GM21423 (cell line): ENCODE results near the gene CTU2.
"Not testable (repeated sequence)": the region's sequence is repeated elsewhere in the genome, so short reads cannot be mapped to it uniquely, and the experiment has no call there.

Experiments used
- ATAC-seq: cut with Tn5 transposase; IDR thresholded peaks from one replicate; pipeline ENCODE4 v1.9.1; 2021; ENCODE audit warnings: mild to moderate bottlenecking, moderate library complexity; ENCODE audit not compliant: unreplicated experiment

Gene CTU2

DNA sequence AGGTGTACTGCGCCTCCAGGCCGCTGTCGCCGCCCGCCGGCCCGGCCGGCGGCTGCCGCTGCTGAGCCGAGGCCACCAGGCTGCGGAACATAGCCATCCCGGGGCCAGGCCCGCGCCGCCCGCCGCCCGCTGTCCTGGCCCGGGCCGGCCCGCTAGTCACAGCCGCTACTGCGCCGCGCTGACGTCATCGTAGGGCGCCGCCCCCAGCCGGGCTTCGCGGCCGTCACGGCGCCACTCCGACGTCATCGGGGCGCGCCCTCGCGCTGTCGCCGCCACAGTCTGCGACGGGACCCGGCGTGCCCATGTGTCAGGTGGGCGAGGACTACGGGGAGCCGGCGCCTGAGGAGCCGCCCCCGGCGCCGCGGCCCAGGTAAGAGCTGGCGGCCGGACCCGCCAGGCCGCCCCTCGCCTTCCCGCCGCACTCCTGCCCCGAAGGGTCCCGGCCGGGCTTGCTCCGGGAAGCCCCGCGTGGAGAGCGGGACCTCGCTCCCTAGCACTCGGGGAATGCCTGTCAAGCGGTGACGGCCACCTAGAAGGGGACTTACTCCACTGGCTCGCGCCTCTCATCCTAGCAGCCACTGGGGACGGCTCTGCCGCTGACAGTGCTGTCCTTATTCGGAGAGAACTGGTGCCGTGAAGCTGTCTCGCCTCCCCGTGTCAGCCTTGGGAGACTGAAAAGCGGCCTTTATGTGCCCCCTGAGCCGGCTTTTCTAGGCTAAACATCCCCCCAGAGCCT lies at the start of gene CTU2, which contains the start of gene RNF166:
CTU2 (plus strand) TSS at position 275 of the 736 bp plus-strand sequence; CDS start at position 303, 28 bp downstream.
RNF166 (minus strand) TSS at position 180 of the 736 bp plus-strand sequence; CDS start at position 97, 83 bp downstream.
- ATAC-seq = peak; percentile 64

DNA sequence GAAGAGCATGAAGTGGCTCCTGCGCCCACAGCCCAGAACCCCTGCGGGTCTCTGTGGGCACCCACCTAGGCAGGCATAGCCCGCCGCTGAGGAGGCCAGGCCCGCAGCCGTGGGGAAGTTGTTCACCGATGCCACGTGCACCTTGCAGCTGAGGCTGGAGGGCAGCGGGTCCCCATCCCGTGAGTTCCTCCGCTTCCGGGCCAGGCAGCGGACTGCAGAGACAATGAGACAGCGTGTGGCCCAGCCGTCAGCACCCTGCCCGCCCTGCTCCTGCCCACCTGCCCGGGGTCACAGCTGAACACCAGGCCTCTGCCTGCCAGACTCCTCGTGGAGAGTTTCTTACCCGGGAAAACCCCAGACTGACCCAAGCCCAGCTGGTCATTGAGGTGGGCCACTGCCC lies 48.9 kb upstream of the CTU2 start:
- no peak for ATAC-seq

DNA sequence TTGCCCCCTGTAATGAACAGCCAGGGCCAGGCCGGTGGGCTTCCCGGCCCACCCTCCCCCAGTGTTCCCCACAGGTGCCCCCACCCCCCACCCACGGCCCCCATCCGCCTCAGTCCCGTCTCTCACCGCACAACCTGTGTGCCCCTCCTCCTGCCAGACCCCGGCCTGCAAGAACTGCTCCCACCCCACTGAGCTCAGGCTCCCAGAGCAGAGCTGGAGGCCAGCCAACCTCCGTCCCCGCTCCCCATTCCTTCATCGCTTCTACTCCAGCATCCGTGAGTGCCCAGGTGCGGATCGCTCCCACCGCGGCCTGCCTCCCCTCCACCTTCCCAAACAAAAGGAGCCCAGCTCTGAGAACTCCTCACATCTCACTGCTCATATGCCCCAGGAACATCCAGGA lies 47.6 kb upstream of the CTU2 start:
- no peak for ATAC-seq

DNA sequence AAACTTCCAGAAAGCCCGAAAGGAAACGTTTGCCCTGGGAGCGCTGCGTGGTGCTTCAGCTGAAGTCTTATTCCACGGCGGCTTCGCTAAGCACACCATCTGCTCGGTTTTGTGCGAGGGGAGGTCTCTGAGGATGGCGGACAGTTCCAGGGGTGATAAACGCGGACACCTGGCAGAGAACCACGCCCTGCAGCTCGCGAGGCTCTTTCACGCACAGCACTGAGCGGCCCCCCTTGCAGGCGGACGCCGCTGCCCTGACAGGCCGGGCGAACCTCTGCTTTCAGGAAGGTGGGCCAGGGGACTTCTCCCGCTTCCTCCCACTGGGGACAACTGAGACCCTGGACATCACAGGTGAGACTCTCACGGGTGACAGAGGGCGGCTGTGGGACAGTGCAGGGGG lies 47.1 kb upstream of the CTU2 start:
- no peak for ATAC-seq

DNA sequence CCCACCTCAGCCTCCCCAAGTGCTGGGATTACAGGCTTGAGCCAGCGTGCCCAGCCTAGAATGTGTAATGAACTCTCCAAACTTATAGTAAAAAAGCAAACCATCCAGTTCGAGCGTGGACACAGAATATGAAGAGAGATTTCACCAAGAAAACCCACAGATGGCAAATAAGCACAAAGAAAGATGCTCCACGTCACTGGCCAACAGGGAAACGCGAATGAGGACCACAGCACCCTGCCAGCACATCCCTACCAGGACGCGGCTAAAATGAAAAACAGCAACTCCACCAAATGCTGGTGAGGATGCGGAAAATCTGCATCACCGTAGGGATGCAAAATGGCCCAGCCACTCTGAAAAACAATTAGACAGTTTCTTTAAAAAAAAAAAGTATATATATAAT lies 44.8 kb upstream of the CTU2 start:
- no peak for ATAC-seq

DNA sequence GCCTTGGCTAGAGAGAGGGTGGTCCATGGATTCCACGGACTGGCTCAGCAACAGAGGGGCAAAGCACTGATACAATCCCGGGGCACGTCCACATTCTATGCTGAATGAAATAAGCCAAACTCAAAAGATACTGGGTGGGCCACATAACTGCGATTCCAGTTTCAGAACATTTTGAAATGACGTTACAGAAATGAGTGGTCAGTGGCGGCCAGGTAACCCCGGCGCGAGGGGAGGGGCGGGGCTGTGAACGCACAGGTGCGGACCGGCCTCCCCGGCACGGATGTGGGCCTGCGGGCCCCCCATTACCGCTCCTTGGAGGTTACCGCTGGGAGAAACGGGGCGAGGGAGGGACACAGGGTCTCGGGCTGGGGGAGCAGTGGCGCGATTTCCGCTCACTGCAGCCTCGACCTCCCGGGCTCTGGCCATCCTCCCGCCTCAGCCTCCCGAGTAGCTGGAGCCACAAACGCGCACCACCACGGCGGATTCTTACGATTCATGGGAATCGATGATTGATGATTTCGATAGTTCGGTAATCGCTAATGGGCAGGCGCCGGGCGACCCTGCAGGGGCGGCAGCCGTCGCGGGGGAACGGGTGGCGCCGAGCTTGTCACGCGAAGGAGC lies 44.0 kb upstream of the CTU2 start:
- peak; percentile 4 for ATAC-seq

DNA sequence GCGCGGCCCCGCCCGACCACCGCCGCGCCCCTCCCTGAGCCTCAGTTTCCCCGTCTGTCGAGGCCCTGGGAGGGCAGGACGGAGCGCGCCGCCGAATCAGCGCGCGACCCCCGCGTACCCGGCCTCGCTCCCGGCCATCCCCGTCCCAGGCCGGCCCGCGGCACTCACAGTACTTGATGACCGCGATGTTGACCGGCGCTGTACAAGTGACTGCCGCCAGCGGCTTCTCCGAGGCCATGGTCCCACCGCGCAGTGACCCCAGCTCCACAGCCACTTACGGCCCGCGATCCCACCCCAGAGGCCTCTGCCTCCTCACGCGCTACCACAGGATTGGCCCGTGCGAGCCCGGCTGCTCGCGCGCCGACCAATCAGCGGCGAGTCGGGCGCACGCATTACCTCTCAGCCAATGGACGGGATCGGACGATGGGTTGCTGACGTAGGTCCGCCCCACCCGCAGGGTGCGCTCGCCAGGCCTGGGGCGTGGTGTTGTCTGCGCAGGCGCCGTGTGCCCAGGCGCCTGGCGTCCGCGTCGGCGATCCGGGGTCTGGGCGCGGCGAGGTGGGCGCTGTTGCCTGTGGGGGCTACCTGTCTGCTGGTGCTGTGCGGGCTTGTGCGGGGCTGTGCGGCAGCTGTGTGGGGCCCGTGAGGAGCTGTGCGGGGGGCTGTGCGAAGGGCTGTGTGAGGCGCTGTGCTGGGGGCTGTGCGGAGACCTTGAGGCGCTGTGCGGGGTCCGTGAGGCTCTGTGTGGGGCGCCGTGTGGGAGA lies 43.3 kb upstream of the CTU2 start, which contains the start of gene MVD:
MVD (minus strand) TSS at position 249 of the 764 bp plus-strand sequence; CDS start at position 238, 11 bp downstream.
- ATAC-seq = peak; percentile 90

DNA sequence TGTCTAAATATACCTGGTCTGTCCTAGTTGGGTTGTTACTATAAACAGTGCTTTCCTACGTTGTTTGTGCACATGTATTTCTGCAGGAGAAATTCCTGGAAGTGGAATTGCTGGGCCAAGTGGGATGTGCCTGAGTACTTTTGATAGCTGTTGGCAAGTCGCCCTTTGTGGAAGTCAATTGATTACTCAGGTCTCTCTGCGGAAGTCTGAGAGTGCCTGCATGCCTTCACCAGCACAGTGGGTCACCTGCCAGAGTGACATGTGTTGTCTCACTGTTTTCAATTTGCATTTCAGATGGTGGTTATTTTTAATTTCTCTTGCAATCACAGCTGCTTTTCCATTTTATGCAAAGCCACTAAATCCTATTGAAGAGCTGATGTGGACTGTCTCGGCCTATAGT lies 41.2 kb upstream of the CTU2 start:
- ATAC-seq = no peak

DNA sequence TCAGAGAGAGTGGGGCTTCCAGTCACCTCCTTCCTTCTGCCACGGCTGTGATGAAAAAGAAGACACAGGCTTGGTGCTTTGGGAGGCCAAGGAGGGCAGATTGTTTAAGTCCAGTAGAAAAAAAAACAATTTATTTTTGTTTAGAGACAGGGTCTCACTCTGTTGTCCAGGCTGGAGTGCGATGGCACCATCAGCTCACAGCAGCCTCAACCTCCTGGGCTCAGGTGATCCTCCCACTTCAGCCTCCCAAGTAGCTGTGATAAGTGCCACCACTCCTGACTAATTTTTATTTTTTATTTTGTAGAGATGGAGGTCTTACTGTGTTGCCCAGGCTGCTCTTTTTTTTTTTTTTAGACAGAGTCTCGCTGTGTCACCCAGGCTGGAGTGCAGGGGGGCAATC lies 40.7 kb upstream of the CTU2 start:
- no peak for ATAC-seq

DNA sequence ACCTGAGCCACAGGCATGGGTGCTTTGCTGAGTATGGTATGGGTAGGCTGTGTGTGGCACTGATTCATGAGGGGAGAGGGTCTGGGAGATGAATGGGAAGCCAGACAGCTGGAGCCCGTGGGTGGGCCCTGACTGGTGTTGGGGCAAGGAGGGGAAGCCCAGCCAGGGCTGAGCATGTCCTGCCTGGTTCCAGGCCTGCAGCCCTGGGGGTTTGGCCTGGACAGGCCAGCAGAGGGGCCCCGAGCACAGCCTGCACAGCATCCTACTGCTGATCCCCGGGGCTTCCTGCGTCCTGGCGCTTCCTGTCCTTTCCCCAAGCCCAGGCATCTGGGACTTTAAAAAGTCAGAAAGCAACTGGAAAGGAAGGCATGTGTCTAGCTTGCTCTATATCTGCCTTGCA lies 38.8 kb upstream of the CTU2 start:
- ATAC-seq = no peak

DNA sequence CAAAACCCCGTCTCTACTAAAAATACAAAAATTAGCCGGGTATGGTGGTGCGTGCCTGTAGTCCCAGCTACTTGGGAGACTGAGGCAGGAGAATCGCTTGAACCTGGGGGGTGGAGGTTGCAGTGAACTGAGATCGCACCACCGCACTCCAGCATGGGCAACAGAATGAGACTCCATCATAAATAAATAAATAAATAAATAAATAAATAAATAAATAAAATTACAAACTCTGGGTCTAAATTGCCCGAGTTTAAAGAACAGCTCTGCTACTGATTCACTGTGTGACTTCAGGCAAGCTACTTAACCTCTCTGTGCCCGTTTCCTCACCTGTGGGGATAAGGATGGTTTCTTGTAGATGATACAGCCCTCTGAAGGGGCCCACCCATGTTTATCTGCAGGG lies 36.8 kb upstream of the CTU2 start:
- not testable (repeated sequence) for ATAC-seq

DNA sequence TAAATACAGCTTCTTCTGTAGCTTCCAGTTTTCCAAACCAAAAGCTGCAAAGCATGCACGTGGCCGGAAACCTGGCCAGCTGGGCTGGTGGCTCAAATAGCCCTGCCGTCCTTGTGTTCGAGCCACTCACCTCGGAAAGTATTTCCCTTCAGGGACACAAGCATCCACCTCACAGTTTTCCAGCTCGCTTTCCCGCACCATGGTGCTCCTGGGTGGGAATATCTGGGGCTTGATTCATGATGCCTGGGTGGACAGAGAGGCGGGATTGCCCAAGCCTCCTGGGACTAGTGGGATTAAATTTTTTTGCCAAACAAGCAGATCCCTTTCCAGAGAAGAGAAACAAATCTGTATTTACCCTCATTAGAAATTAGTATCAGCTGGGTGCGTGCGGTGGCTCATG lies 36.3 kb upstream of the CTU2 start:
- ATAC-seq = no peak

DNA sequence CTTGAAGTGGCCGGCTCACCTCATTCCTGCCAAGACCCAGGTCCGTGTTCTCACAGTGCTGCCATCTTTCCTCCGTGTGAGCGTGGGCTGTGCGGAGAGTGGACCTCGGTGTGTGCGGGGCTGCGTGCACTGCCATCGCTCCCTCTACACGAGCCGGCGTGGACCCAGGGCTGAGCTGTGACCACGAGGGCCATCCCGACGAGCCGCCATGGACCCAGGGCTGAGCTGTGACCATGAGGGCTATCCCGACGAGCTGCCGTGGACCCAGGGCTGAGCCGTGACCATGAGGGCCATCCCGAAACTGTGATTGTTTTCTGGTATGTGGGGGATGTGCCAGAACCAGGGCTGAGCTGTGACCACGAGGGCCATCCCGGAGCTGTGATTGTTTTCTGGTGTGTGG lies 34.5 kb upstream of the CTU2 start:
- ATAC-seq = no peak

DNA sequence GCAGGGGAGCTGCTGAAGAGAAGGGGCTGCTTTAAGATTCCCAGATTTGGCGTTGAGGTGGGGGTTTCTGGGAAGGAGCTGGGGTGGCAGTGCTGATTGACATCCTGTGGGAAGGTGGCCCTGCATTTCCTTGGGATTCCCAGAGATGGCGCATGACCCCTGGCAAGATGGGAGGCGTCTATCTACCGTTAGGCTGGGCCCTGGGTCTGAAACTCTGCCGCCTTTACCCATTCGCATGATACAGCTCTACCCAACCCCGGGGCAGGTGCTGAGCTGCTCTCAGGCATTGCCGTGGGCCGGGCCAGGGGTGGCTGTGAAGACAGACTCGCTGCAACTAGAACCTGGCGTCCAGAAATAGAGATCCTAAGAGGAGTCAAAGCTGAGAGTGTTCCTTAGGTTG lies 33.5 kb upstream of the CTU2 start:
- ATAC-seq = no peak

DNA sequence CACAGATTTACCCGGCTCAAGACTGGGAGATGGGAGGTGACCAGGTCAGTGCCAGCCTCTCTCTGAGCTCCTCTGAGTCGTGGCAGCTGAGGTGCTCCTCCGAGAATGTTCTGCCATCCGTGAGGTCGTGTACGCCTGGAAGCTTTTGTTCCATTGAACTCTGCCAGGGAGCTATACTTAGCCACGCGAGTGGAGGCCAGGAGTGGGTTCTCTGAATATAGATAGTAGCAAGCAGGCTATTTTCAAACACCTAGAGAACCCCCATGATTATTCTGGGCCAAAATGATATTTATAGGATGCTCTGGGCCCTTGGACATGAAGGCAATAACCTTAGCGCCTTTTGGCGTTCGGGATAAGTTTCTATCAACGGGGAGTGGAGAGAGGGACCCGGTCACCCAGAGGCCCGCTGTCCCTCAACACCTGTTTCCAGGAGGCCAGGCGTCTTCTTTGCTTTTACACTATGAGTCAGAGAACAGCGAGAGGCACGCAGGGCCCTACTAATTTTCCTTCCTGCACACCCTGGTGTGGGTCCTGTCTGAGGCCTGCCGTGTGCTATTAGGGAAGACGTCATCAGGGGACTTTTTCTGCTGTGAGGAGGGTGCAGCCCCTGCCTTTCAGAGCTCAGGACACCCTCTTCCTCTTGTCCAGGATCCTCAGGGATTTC lies 32.5 kb upstream of the CTU2 start:
- no peak for ATAC-seq

DNA sequence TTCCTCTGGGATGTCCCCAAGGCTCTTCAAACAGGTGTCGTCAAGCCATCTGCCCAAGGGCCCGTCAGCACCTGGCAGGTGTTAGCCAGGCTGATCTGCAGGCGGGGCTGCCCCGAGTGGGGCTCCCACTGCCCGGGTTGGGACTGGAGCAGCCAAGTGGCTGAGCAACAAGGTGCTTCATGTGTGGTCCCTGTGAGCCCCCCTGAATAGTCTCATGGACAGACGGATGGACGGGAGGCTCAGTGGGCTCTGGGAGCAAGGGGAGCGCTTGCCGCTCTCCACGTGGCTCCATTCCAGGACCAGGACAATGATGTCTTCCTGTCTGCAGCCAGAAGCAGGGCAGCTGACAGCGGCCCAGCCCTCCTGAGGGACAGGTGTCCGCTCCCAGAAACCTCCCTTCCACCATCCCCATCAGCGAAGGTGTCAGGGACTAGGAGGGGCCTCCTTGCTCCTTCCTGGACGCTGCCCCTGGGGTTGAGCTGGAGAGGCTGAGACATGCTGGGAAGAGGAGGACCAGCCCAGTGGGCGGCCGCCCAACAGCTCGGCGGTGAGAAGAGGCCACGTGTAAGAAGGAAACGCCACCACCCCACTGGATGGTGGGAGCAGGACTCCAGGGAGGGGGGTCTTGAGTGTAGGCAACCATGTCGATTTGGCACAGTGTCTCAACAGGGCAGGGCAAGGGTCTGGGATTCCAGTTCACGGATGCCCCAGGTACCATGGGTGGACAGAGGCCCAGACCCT lies 29.6 kb upstream of the CTU2 start:
- no peak for ATAC-seq

DNA sequence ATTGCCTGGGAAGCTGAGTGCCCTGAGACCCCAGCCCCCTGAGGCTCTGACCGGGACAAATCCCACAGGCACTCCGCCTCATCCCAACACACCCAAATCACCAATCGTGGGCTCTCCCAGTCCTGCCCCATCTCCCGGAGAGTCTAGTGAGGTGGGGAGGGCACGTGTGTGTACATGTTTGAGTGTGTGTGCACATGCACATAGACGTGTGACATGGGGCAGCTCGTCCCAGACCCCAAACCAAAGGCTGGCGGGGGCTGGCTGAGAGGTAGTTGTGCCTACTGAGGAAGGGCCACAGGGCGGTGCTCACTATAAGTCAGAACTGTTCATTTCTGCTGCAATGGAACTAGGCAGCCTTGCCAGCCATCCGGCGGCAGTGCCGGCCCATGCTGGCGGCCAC lies 28.6 kb upstream of the CTU2 start:
- ATAC-seq = no peak

DNA sequence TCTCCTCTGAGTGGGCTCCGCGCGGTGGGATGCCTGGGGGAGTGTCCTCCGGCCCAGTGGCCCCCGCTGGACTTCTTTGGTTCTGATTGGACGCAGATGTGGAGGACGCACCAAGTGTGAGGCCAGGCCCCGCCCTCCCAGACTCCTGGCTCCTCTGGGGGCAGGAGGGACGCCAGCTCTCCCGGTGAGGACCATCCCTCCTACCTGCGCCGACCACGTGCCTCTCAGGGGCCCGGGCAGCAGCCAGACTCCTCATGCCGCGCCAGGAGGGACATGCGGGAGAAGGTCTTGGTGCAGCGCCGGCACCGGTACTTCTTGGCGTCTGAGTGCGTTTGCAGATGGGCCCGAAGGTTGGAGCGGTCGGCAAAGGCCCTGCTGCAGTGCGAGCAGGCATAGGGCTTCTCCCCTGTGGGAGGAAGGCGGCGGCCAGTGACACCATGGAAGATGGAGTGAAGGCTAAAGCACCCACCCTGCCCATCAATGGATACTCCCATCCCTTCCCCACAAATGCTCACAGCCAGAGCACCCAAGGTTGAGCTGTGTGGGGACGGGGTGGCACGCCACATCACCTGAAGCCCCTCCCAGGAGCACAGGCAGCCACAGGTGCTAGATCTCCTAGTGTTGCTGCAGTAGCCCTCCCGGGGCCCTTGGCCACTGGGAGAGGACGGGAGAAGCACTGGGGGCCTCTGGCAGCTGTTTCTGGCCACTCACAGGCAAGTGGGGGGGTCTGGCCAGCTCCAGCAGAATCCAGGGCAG lies 27.9 kb upstream of the CTU2 start:
- no peak for ATAC-seq

DNA sequence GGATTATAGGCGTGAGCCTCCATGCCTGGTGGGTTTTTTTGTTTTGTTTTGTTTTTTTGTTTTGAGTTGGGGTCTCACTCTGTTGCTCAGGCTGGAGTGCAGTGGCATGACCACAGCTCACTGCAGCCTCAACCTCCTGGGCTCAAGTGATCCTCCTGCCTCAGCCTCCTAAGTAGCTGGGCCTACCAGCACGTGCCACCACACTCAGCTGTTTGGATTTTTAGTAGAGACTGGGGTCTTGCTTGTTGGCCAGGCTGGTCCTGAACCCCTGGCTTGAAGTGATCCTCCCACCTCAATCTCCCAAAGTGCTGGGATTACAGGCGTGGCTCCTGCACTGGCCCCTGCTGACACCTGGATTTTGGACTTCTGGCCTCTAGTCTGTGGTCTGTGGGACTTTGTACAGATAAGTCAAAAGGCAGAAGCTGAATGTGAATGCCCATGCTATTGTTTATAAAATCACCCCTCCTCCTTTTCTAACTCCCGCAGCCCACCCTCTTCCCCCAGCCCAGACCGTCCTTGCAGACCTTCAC lies 25.7 kb upstream of the CTU2 start:
- no peak for ATAC-seq
